Activated naive CD4-positive, alpha-beta T cell treated with anti-CD3 and anti-CD28 coated beads, Interleukin-2, amount 50 U/mL, for 24 hours (primary cell): ENCODE results near the gene FGD5.

Source experiments
- H3K27ac Mint-ChIP-seq: one replicate; pipeline ENCODE4 v1.8.0; 2021; ENCODE audit warnings: mild to moderate bottlenecking, mixed read lengths
- H3K27me3 Mint-ChIP-seq: one replicate; pipeline ENCODE4 v1.8.0; 2021; ENCODE audit warnings: mixed read lengths
- H3K36me3 Mint-ChIP-seq: one replicate; pipeline ENCODE4 v1.8.0; 2021; ENCODE audit warnings: mixed read lengths
- H3K4me1 Mint-ChIP-seq: one replicate; pipeline ENCODE4 v1.8.0; 2021; ENCODE audit warnings: mixed read lengths
- H3K4me3 Mint-ChIP-seq: one replicate; pipeline ENCODE4 v1.8.0; 2021; ENCODE audit warnings: mild to moderate bottlenecking, mixed read lengths
- H3K9me3 Mint-ChIP-seq: one replicate; pipeline ENCODE4 v1.8.0; 2021; ENCODE audit warnings: mixed read lengths

The FGD5 gene

GRCh38 chr3:14843321-14843720 is 24.6 kb downstream of the FGD5 start:
- Mint-ChIP-seq H3K27ac (no peak overlapping the region), H3K36me3 (no peaks in the 10 kb centered on the region), H3K4me3 (no peak overlapping the region), H3K4me1 (peaks cover 19% of the 10 kb centered on the region), H3K27me3 (no peaks in the 10 kb centered on the region), H3K9me3 (no peaks in the 10 kb centered on the region)

- no peak overlapping the region for H3K27ac Mint-ChIP-seq
- H3K27me3 Mint-ChIP-seq, result no peaks in the 10 kb centered on the region
- H3K4me1 Mint-ChIP-seq, result peaks cover 14% of the 10 kb centered on the region
- H3K4me3 Mint-ChIP-seq, result no peak overlapping the region
- H3K36me3 Mint-ChIP-seq, result no peaks in the 10 kb centered on the region
- no peaks in the 10 kb centered on the region for H3K9me3 Mint-ChIP-seq
Measured at GRCh38 chr3:14844386-14845170, 25.8 kb downstream of the FGD5 start.

GRCh38 chr3:14845180-14845579 is 26.4 kb downstream of the FGD5 start:
- Mint-ChIP-seq H3K27me3 (no peaks in the 10 kb centered on the region), H3K36me3 (no peaks in the 10 kb centered on the region), H3K4me1 (peaks cover 14% of the 10 kb centered on the region), H3K27ac (no peak overlapping the region), H3K4me3 (no peak overlapping the region), H3K9me3 (no peaks in the 10 kb centered on the region)

- no peaks in the 10 kb centered on the region for H3K9me3 Mint-ChIP-seq
- H3K36me3 Mint-ChIP-seq, result no peaks in the 10 kb centered on the region
- no peak overlapping the region for H3K4me3 Mint-ChIP-seq
- H3K4me1 Mint-ChIP-seq, result peaks cover 14% of the 10 kb centered on the region
- H3K27ac Mint-ChIP-seq, result no peak overlapping the region
- H3K27me3 Mint-ChIP-seq, result no peaks in the 10 kb centered on the region
Measured at GRCh38 chr3:14845826-14846225, 27.1 kb downstream of the FGD5 start.

GRCh38 chr3:14846226-14846880 is 27.6 kb downstream of the FGD5 start:
- H3K36me3 Mint-ChIP-seq, result no peaks in the 10 kb centered on the region
- H3K27ac Mint-ChIP-seq, result no peak overlapping the region
- no peaks in the 10 kb centered on the region for H3K27me3 Mint-ChIP-seq
- no peak overlapping the region for H3K4me3 Mint-ChIP-seq
- no peaks in the 10 kb centered on the region for H3K9me3 Mint-ChIP-seq
- H3K4me1 Mint-ChIP-seq, result peaks cover 14% of the 10 kb centered on the region

- no peaks in the 10 kb centered on the region for H3K36me3 Mint-ChIP-seq
- peaks cover 14% of the 10 kb centered on the region for H3K4me1 Mint-ChIP-seq
- no peaks in the 10 kb centered on the region for H3K9me3 Mint-ChIP-seq
- H3K4me3 Mint-ChIP-seq, result no peak overlapping the region
- no peak overlapping the region for H3K27ac Mint-ChIP-seq
- H3K27me3 Mint-ChIP-seq, result no peaks in the 10 kb centered on the region
Measured at GRCh38 chr3:14847613-14848541, 29.1 kb downstream of the FGD5 start.

- H3K9me3 Mint-ChIP-seq, result no peaks in the 10 kb centered on the region
- no peaks in the 10 kb centered on the region for H3K36me3 Mint-ChIP-seq
- H3K4me1 Mint-ChIP-seq, result peaks cover 14% of the 10 kb centered on the region
- no peaks in the 10 kb centered on the region for H3K27me3 Mint-ChIP-seq
- no peak overlapping the region for H3K4me3 Mint-ChIP-seq
- H3K27ac Mint-ChIP-seq, result no peak overlapping the region
Measured at GRCh38 chr3:14848906-14849305, 30.1 kb downstream of the FGD5 start.

GRCh38 chr3:14849638-14850230 is 31.0 kb downstream of the FGD5 start:
- Mint-ChIP-seq H3K9me3 (no peaks in the 10 kb centered on the region), H3K36me3 (no peaks in the 10 kb centered on the region), H3K27ac (no peak overlapping the region), H3K4me1 (peaks cover 14% of the 10 kb centered on the region), H3K4me3 (no peak overlapping the region), H3K27me3 (no peaks in the 10 kb centered on the region)

GRCh38 chr3:14852058-14852594 is 33.4 kb downstream of the FGD5 start:
- Mint-ChIP-seq H3K9me3 (no peaks in the 10 kb centered on the region), H3K36me3 (no peaks in the 10 kb centered on the region), H3K4me1 (peaks cover 13% of the 10 kb centered on the region), H3K27ac (no peak overlapping the region), H3K27me3 (no peaks in the 10 kb centered on the region), H3K4me3 (no peak overlapping the region)

GRCh38 chr3:14852717-14853116 is 34.0 kb downstream of the FGD5 start:
- Mint-ChIP-seq H3K27me3 (no peaks in the 10 kb centered on the region), H3K27ac (no peak overlapping the region), H3K4me3 (no peak overlapping the region), H3K9me3 (no peaks in the 10 kb centered on the region), H3K36me3 (no peaks in the 10 kb centered on the region), H3K4me1 (peaks cover 7% of the 10 kb centered on the region)

GRCh38 chr3:14853271-14853951 is 34.6 kb downstream of the FGD5 start:
- no peak overlapping the region for H3K27ac Mint-ChIP-seq
- no peaks in the 10 kb centered on the region for H3K36me3 Mint-ChIP-seq
- H3K4me3 Mint-ChIP-seq, result no peak overlapping the region
- H3K4me1 Mint-ChIP-seq, result peaks cover under 1% of the 10 kb centered on the region
- no peaks in the 10 kb centered on the region for H3K9me3 Mint-ChIP-seq
- no peaks in the 10 kb centered on the region for H3K27me3 Mint-ChIP-seq

GRCh38 chr3:14857506-14857905 is 38.7 kb downstream of the FGD5 start:
- H3K4me3 Mint-ChIP-seq, result no peak overlapping the region

GRCh38 chr3:14858105-14858504 is 39.3 kb downstream of the FGD5 start:
- H3K27ac Mint-ChIP-seq, result no peak overlapping the region
- no peaks in the 10 kb centered on the region for H3K9me3 Mint-ChIP-seq
- no peaks in the 10 kb centered on the region for H3K4me1 Mint-ChIP-seq
- H3K27me3 Mint-ChIP-seq, result no peaks in the 10 kb centered on the region
- no peak overlapping the region for H3K4me3 Mint-ChIP-seq
- no peaks in the 10 kb centered on the region for H3K36me3 Mint-ChIP-seq

More at GRCh38 chr3:14857506-14857905, 38.7 kb downstream of the FGD5 start:
- no peak overlapping the region for H3K27ac Mint-ChIP-seq
- no peaks in the 10 kb centered on the region for H3K27me3 Mint-ChIP-seq
- no peaks in the 10 kb centered on the region for H3K36me3 Mint-ChIP-seq
- H3K9me3 Mint-ChIP-seq, result no peaks in the 10 kb centered on the region
- no peaks in the 10 kb centered on the region for H3K4me1 Mint-ChIP-seq

GRCh38 chr3:14859880-14860279 is 41.1 kb downstream of the FGD5 start:
- Mint-ChIP-seq H3K4me1 (no peaks in the 10 kb centered on the region), H3K27me3 (no peaks in the 10 kb centered on the region), H3K4me3 (no peak overlapping the region), H3K9me3 (no peaks in the 10 kb centered on the region), H3K36me3 (no peaks in the 10 kb centered on the region), H3K27ac (no peak overlapping the region)

- Mint-ChIP-seq H3K4me3 (no peak overlapping the region), H3K36me3 (no peaks in the 10 kb centered on the region), H3K27me3 (no peaks in the 10 kb centered on the region), H3K9me3 (no peaks in the 10 kb centered on the region), H3K4me1 (no peaks in the 10 kb centered on the region), H3K27ac (no peak overlapping the region)
Measured at GRCh38 chr3:14861031-14861430, 42.3 kb downstream of the FGD5 start.
